Stimulated activated CD4-positive, alpha-beta T cell treated with anti-CD3 and anti-CD28 coated beads, TNF-alpha, amount 100 ng/mL, for 1 hour (primary cell): ENCODE measurements around the gene CDKN1B.

Experiments
- DNase-seq, 3 donors: peaks; one replicate each; pipeline ENCODE4 v3.0.0-alpha.2; 2020; ENCODE audit warnings: low read depth in 3 of 3, low spot score in 1 of 3

The CDKN1B gene

DNA sequence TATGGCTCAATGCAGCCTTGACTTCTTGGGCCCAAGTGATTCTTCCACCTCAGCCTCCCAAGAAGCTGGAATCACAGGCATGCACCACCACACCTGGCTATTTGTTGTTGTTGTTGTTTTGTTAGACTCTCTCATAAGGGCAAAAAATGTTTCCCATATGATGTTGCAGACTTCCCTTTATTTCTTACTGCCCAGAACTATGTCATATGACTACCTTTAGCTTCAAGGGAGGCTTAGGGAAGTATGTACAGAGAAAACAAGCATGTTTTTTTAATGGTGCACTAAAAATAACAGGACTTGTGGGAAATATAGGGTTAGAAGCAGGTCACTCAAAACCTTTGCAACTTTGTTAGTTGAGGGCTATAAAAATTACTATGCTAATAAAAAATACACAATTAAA lies 16.9 kb upstream of the CDKN1B start:
- no peak for DNase-seq

DNA sequence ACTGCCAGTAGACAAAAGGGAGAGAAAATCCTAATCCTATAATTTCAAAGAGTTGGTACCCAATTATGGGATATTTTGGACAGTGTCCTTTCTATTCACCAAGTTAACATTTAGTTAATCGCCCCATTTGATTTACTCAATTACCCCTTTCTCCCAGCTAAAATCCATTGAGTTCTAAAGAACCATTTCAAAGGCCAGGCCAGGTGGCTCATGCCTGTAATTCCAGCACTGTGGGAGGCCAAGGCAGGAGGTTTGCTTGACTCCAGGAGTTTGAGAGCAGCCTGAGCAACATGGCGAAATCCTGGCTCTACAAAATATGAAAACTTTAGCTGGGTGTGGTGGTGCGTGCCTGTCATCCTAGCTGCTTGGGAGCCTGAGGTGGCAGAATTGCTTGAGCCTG lies 15.7 kb upstream of the CDKN1B start:
- no peak for DNase-seq

DNA sequence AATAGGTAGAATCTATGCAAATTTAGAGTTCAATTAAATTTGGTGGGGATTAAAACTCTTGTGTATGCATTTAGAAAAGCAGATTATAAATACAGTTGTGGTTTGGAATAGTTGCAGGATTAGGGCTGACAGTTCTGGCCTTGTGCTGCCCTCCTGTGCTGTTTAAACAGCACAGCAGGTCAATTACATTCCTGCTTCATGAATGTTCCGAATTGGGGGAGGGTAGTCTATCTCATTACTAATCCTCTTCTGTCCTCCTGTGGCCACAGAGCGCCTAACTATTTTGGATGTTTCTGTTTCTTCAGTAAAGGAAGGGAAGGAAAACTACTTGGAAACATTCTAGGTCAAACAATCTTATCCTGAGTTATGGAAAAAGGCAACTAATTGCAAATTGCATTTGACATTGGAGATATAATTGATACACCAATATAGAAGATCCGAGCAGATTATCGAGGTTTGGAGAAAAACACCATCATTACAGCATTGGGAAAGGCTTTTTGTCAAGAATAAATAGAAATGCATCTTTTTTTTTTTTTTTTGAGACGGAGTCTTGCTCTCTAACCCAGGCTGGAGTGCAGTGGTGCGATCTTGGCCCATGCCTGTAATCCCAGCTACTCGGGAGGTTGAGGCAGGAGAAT lies 12.5 kb upstream of the CDKN1B start:
- DNase-seq, result no peak

DNA sequence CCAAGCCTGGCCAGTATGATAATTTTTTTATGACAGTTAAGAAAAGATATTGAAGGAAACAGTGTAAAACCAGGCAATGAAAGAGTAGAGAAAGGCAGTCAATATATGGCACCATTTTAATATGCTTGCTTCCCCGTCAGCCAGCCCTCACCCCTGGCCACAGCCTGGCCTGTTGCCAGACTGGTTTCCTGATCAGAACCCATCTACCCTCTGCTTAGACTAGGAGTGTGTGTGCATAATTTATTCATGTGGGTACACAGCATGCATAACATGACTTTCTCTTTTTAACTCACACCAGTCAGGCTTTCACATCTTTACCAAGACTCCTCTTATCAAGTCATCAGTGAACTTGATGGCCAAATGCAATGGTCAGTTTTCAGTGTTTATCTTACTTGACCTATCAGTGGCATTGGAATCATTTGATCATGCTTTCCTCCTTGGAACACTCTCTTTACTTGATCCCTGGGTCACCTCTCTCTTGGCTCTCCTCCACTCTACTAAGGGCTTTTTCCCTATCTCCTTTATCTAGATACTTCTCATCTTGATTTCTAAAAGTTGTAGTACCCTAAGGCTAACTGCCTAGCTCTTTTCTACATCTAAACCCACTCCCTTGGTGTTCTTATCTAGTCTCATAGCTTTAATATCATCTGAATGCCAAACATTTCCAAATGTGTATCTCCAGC lies 11.2 kb upstream of the CDKN1B start:
- DNase-seq, result peak in 1 of 3 donors; percentile 58

DNA sequence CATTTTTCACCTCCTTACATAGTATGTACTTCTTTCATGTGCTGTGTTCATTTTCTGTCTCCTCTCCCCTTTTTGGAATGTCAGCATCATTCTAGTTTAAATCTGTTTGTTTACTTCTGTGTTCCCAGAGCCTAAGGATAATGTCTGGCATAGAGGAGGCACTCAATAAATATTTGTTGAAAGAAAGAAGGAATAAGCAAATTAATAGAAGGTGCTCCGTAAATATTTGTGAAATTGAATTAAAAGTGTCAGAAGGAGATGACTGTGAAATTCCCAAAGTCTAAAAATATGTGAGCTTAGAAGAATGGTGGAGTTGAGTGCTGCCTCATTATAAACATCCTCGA lies 3.3 kb upstream of the CDKN1B start:
- no peak for DNase-seq

DNA sequence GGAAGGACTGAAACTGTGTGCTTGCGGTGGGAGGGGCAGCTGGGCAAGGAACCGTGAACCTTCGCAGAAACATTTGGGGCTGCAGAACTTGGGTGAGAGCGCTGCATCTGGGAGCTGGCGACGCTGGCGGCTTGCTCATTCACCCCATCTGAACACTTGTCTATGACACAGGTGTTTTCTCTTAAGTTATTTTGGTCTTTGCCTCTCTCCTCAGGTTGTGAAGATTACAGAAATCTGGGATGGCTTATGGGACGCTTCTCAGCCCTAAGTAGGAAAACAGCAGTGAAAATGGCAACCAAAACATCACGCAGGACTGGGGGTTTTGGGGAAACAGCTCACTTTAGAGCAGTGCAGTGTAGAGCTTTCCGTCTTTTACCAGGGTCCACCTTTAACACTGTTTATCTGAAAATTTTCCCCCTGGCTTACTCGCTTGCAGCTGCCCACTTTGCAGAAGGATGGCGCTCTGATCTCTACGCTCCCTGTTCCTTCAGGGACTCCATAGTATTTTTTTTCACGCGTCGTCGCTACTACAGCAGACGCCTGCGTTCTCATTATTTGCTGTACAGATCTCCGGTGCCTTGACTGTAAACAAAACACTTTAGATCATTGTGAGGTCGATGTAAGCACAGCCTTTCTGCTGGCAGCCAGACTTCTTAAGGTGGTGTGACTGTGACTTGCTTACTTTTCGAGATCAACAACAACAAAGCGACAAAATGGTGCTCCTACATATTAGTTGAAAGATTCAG lies 2.7 kb upstream of the CDKN1B start:
- DNase-seq, result no peak

DNA sequence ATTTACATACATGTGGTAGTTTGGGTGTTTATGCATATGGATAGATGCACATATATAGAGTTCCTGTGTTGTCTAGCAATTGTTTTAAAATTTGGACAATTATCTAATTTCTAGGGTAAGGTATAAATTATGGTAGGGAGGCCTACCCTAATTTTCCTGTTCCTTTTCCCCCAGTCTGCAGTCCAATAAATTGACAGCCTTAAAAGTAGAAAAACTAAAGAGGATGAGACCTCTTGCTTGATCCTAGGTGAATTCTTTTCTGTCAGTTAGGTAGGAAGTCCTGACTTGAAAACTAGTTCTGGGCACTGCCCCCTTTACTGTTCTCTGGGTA lies 2.1 kb upstream of the CDKN1B start:
- no peak for DNase-seq

DNA sequence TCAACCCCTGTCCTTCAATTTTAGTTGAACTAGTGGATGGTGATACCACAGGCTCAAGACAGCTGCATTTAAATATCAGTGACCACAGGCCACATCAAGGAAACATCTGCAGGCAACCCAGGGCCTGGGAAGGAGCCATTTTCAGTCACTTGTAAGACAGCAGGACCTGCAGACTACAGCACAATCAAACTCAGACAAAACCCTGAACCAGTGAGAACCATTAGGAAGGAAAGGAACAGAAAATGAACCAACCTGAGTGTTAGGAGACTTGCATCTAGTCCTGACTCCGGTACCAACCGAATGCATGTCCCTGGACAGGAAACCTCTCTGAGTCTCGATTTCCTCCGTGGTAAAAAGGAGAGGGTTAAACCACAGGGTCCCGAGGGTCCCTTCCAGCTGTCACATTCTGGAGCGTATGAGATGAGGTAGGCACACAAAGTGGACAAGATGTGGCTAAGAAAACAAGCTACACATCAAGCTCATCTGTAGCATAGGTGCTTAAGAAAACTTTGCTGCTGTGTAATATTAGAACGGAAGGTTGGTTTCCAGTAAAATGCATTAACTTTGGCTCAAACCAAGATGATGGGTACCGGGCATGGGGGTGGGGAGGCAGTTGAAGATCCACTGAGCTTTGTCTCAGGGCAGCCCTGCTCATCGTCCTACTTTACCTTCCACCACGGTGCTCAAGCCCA lies 1.6 kb upstream of the CDKN1B start:
- DNase-seq, result no peak

DNA sequence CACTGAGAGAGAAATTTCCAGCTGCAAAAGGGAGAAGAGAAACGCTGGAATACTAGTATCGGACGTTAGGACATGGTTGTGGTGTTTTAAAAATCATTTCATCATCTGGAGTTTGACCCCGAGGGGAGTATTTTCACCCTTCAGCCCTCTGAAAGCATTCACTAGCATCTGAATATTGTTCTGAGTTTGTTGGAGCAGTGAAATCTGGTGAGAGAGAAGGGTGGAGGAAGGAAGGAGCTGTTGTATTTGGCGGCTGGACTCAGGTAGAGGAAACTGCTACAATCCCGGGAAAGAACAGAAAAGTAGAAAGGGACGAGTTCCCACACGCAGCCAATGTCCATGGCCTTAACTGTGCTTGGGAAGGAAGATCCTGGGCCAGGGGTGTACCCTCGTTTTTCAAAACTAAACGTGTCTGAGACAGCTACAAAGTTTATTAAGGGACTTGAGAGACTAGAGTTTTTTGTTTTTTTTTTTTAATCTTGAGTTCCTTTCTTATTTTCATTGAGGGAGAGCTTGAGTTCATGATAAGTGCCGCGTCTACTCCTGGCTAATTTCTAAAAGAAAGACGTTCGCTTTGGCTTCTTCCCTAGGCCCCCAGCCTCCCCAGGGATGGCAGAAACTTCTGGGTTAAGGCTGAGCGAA lies 896 bp upstream of the CDKN1B start:
- no peak for DNase-seq

DNA sequence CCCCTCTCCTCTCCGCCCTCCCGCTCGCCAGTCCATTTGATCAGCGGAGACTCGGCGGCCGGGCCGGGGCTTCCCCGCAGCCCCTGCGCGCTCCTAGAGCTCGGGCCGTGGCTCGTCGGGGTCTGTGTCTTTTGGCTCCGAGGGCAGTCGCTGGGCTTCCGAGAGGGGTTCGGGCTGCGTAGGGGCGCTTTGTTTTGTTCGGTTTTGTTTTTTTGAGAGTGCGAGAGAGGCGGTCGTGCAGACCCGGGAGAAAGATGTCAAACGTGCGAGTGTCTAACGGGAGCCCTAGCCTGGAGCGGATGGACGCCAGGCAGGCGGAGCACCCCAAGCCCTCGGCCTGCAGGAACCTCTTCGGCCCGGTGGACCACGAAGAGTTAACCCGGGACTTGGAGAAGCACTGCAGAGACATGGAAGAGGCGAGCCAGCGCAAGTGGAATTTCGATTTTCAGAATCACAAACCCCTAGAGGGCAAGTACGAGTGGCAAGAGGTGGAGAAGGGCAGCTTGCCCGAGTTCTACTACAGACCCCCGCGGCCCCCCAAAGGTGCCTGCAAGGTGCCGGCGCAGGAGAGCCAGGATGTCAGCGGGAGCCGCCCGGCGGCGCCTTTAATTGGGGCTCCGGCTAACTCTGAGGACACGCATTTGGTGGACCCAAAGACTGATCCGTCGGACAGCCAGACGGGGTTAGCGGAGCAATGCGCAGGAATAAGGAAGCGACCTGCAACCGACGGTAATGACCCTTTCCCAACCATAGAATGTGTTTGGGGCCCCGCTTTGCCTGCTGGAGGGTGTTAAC lies 615 bp downstream of the CDKN1B start:
- no peak for DNase-seq

DNA sequence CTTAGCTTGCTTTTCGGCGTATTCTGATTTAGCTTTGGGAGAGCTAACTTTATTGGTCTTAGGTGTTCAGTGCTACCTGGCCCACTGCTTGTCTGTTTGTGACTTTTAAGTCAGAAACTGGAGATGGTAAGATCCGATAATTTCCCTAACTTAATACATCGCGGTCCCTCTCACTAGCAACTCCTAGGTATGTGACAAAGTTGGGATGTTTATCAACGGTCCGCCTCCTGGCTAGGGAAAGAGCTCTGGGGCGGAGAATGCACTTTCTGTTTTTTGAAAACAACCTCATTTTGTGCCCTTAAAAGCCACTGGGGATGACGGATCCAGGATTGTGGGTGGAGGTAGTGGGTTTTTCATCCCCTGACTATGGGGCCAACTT lies 1.2 kb downstream of the CDKN1B start:
- no peak for DNase-seq

DNA sequence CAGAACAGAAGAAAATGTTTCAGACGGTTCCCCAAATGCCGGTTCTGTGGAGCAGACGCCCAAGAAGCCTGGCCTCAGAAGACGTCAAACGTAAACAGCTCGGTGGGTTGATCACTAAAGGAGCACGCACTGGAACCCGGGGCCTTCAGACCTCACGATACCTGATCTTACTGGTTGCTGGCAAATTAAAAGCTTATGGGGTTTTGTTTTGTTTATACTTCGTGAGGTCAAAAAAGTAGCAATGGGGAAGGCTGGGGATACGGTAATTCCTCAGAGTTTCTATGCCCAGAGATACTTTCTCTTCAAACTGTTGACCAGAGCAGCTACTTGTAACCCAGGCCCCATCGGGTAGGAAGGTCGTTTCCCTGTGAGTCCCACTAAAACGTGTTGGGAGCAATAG lies 1.7 kb downstream of the CDKN1B start:
- DNase-seq, result no peak

DNA sequence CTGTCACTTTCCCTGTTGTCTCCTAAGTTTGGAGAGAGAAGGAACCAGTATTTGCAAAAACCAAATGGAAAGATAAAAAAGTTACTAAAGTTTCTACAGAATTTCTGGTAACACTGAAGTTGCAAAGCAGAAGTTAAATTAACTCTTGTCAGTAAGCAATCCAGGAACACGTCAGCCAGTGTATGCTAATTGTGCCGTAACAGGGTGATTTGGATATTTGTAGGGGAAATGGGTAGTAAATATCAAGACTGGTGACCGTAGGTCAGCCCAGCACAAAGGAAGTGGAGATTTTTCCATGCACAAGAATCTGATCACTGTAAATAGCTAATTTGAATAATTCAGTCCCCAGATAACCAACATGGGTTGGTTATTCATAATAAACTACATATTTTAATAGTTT lies 2.3 kb downstream of the CDKN1B start:
- no peak for DNase-seq

DNA sequence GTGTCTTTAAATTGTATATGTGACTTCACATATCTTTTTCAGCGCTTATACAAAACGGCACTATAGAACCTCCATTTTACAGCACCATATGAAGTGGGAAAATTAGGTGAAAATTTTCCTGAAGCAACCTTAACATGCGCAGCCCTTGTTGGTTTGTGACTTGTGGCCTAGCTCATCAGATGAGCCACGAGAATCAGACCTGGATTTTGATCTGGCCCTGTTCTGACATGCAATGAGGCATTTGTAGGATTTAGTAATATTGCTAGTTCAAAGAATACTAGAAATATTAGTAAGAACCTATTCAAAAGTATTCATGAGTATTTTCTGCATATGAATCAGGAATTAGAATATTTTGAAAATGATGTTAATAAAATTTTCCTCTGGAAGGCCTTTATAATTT lies 2.9 kb downstream of the CDKN1B start:
- no peak for DNase-seq

DNA sequence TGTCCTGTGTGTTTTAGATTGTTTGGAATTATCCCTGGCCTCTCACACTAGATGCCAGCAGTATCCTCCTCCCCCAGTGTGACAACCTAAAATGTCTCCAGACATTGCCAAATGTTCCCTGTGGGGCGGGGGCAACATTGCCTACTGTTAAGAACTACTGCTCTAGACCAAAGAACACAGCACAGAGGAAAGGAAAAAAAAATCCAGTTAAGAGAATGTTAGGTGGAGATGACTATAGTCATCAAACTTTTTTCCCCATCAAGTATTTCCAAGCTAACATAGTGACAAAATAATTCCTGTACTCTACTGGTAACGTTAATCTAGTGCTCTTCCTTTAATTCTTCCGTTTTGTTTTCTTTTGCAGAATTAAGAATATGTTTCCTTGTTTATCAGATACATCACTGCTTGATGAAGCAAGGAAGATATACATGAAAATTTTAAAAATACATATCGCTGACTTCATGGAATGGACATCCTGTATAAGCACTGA lies 3.5 kb downstream of the CDKN1B start:
- no peak for DNase-seq

DNA sequence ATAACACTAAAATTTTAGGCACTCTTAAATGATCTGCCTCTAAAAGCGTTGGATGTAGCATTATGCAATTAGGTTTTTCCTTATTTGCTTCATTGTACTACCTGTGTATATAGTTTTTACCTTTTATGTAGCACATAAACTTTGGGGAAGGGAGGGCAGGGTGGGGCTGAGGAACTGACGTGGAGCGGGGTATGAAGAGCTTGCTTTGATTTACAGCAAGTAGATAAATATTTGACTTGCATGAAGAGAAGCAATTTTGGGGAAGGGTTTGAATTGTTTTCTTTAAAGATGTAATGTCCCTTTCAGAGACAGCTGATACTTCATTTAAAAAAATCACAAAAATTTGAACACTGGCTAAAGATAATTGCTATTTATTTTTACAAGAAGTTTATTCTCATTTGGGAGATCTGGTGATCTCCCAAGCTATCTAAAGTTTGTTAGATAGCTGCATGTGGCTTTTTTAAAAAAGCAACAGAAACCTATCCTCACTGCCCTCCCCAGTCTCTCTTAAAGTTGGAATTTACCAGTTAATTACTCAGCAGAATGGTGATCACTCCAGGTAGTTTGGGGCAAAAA lies 4.1 kb downstream of the CDKN1B start:
- no peak for DNase-seq

DNA sequence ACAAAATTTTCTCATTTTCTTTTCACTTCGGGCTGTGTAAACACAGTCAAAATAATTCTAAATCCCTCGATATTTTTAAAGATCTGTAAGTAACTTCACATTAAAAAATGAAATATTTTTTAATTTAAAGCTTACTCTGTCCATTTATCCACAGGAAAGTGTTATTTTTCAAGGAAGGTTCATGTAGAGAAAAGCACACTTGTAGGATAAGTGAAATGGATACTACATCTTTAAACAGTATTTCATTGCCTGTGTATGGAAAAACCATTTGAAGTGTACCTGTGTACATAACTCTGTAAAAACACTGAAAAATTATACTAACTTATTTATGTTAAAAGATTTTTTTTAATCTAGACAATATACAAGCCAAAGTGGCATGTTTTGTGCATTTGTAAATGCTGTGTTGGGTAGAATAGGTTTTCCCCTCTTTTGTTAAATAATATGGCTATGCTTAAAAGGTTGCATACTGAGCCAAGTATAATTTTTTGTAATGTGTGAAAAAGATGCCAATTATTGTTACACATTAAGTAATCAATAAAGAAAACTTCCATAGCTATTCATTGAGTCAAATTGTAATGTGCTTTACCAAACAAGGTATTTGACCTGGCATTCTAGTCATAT lies 4.8 kb downstream of the CDKN1B start:
- DNase-seq, result no peak

DNA sequence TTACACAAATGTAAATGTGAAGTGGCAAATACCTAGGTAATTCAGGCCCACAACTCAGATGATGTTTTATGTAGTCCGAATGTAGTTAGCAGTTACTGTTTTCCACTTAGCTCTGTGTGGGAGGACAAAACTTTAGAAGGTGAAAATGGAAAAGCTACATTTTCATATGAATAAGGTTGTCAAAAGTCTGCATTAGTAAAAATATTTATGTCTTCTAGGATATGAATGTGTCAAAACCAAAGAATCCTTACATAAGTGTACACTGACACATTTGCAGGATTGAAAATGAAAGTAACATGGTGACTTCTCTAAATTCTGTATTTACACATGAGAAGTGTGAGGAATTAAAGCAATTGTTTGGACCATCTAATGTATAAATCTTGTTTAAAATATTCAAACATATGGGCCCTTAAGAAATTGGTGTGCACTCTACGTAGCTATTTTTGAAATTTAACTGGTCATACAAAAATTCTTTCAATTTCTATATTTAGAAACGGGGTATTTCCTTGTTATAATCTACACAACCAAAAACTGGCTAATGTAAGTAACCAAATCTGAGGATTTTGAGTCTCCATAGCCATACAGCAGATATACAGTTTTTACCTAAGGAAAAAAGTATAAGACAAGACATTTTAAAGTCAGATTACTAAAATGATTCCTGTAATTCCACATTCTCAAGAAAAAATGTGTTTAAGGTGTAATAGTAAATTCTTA lies 5.4 kb downstream of the CDKN1B start:
- DNase-seq, result no peak

DNA sequence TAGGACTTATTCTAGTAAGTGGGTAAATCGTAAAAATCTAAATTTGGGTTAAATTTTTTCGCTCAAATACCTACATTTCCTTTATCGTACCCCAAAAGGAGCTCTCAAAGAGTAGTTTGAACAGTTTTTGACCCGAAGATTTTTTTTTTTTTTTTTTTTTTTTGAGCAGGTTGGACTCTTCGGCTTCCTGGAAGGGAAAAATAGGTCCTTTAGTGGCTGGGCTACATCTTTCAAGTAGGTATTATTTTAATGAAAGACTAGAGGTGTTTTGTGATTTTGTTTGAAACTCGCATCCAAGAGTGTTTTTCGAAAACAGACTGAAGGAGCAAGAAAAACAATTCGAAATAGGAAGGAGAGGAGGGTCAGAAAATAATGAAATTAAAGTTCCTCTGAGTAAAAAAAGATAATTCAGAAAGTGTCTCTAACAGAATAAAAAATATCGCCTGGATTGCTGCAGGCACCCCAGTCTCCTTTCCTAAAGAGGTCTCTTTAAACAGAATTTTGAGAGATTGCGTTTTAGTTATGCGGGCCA lies 6.0 kb downstream of the CDKN1B start:
- no peak for DNase-seq
